Adrenal gland (tissue), 5 donors: ENCODE results near the gene AUTS2.

Experiments
- CTCF ChIP-seq, 6 experiments: fragments of 450-650 bp in 4 of 6; fragments of 200-600 bp in 2 of 6; sonication (generic) in 1 of 6; IDR thresholded peaks; 1 replicate in 5 of 6; 2 replicates in 1 of 6; pipeline versions ENCODE4 v1.5.1 to v1.8.0; 2016 to 2021; ENCODE audit warnings: antibody characterized with exemption in 6 of 6, mild to moderate bottlenecking in 2 of 6, moderate library complexity in 1 of 6
- POLR2A ChIP-seq, 2 donors: fragments of 450-650 bp; IDR thresholded peaks; one replicate each; pipeline ENCODE4 v1.6.1; 2017; ENCODE audit warnings: antibody characterized with exemption in 2 of 2, mild to moderate bottlenecking in 2 of 2, moderate library complexity in 1 of 2
- donor health status: DM: no; HTN: no; CAD: no.

GRCh38 chr7:70529436-70529835 lies 931.2 kb downstream of the AUTS2 start:
- TF ChIP-seq CTCF (IDR thresholded peaks at IDR 0.05) (no peak), POLR2A (IDR thresholded peaks at IDR 0.05) (no peak)
